Nephron (organoid): ENCODE measurements around the gene PPP4R2.

ENCODE experiments used
- H3K27ac Mint-ChIP-seq, 3 experiments: 2 replicates each; pipeline ENCODE4 v1.8.0; 2020; ENCODE audit warnings: mixed read lengths in 3 of 3, mild to moderate bottlenecking in 2 of 3, moderate library complexity in 1 of 3
- H3K27me3 Mint-ChIP-seq: 2 replicates; pipeline ENCODE4 v1.8.0; 2021; ENCODE audit warnings: low read depth, mild to moderate bottlenecking, moderate library complexity, mixed read lengths
- H3K36me3 Mint-ChIP-seq: 2 replicates; pipeline ENCODE4 v1.8.0; 2020; ENCODE audit warnings: low read depth, mixed read lengths
- H3K4me1 Mint-ChIP-seq: 2 replicates; pipeline ENCODE4 v1.8.0; 2020; ENCODE audit warnings: mixed read lengths
- H3K4me3 Mint-ChIP-seq, 3 experiments: 2 replicates each; pipeline ENCODE4 v1.8.0; 2020; ENCODE audit warnings: mild to moderate bottlenecking in 3 of 3, mixed read lengths in 3 of 3, moderate library complexity in 2 of 3
- H3K9me3 Mint-ChIP-seq: 2 replicates; pipeline ENCODE4 v1.8.0; 2020; ENCODE audit warnings: mixed read lengths
- CTCF ChIP-seq, 3 experiments: fragments of 200-600 bp; sonication (generic); IDR thresholded peaks; one replicate each; pipeline ENCODE4 v1.5.0; 2021; ENCODE audit warnings: antibody characterized with exemption in 3 of 3; ENCODE audit not compliant: unreplicated experiment in 3 of 3

The PPP4R2 gene

DNA sequence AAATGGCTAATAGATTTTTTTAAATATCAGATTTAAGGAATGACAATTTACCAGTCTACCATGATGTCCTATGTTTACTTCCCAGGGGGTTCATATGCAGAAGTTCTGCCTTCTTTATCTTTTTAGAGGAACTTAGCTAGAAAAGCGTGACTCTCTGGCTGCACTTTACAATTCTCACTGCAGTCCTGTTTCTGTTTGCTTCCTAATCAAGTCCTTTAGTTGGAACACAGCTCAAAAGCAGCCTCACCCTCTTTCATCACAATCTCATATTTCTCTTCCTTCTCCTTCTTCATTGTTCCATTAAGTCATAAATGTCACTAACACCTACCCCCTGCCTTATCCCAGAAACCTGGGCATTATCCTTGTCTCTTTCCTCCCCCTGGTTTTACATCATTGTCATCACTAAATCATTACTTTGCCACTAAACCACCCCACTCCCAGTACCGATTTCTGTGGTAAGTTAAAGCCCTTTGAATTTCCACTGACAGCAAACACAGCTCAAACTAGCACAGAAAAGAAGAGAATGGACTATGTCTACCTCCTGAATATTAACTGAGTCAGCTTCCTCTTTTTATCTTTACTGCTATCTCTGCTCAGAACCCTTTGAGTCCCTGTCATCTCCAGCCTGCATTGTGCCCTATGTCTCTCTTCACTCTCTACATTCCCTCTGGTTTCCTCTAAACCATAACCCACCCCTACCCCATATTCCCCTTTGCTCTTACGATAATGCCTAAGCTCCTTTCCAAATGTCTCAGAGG, 13.8 kb upstream of the PPP4R2 start:
- H3K4me1 Mint-ChIP-seq, result no peaks in the 10 kb centered on the region
- no peak overlapping the region for H3K4me3 Mint-ChIP-seq
- H3K36me3 Mint-ChIP-seq, result peaks cover 21% of the 10 kb centered on the region
- no peak for TF ChIP-seq CTCF (IDR thresholded peaks at IDR 0.05; ENCODE audit: unreplicated experiment in 3 of 3)
- H3K27ac Mint-ChIP-seq, result no peak overlapping the region
- H3K9me3 Mint-ChIP-seq, result peaks cover 13% of the 10 kb centered on the region
- H3K27me3 Mint-ChIP-seq, result no peaks in the 10 kb centered on the region

GRCh38 chr3:72985576-72985975, 11.0 kb upstream of the PPP4R2 start:
- peaks cover 13% of the 10 kb centered on the region for H3K36me3 Mint-ChIP-seq
- no peaks in the 10 kb centered on the region for H3K4me1 Mint-ChIP-seq
- no peaks in the 10 kb centered on the region for H3K27me3 Mint-ChIP-seq
- H3K9me3 Mint-ChIP-seq, result peaks cover 13% of the 10 kb centered on the region
- no peak overlapping the region for H3K4me3 Mint-ChIP-seq
- TF ChIP-seq CTCF (IDR thresholded peaks at IDR 0.05; ENCODE audit: unreplicated experiment in 3 of 3), result no peak
- H3K27ac Mint-ChIP-seq, result no peak overlapping the region

GRCh38 chr3:72990701-72991395, 5.8 kb upstream of the PPP4R2 start:
- Mint-ChIP-seq H3K27ac (no peak overlapping the region), H3K4me1 (peaks cover 5% of the 10 kb centered on the region), H3K9me3 (peaks cover 4% of the 10 kb centered on the region), H3K36me3 (peaks cover 4% of the 10 kb centered on the region), H3K27me3 (no peaks in the 10 kb centered on the region), H3K4me3 (no peak overlapping the region)
- no peak for TF ChIP-seq CTCF (IDR thresholded peaks at IDR 0.05; ENCODE audit: unreplicated experiment in 3 of 3)

DNA sequence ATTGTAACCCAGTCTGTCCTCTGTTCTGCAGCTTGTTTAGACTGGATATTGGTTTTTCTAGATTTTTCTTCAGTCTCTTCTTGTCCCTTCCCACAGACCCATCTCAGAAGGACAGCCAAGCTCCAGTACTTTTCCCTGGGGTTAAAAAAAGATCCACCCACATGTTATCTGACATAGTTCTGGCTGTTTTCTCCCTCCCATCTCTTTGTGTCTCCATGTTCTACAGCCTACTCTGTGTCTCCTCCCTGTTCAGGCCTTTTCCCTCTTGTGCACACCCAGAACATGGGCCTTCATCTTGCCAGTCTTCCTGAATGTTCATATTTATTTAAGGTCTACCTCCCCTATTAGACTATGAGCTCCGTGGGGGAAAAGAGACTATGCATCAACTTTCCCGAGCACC, 5.1 kb upstream of the PPP4R2 start:
- no peak for TF ChIP-seq CTCF (IDR thresholded peaks at IDR 0.05; ENCODE audit: unreplicated experiment in 3 of 3)
- H3K9me3 Mint-ChIP-seq, result no peaks in the 10 kb centered on the region
- H3K27ac Mint-ChIP-seq, result no peak overlapping the region
- no peaks in the 10 kb centered on the region for H3K36me3 Mint-ChIP-seq
- no peak overlapping the region for H3K4me3 Mint-ChIP-seq
- H3K4me1 Mint-ChIP-seq, result peaks cover 5% of the 10 kb centered on the region
- H3K27me3 Mint-ChIP-seq, result peaks cover 3% of the 10 kb centered on the region

DNA sequence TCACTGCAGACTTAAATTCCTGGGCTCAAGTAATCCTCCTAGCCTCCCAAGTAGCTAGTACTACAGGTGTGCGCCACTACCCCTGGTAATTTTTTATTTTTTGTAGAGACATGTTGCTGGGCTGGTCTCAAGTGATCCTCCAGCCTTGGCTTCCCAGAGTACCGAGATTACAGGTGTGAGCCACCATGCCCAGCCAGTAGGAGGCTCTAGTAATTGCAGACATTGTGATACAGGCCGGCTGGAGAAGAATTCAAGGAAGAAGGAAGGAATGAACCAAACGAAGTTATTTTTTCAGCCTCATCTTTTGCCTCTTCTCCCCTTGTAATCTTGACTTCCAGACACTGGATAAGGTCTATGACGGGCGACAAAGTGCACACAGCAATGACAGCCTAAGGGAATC, 3.2 kb upstream of the PPP4R2 start:
- no peak for TF ChIP-seq CTCF (IDR thresholded peaks at IDR 0.05; ENCODE audit: unreplicated experiment in 3 of 3)
- Mint-ChIP-seq H3K36me3 (peaks cover 5% of the 10 kb centered on the region), H3K9me3 (no peaks in the 10 kb centered on the region), H3K27me3 (peaks cover 3% of the 10 kb centered on the region), H3K4me1 (peaks cover 12% of the 10 kb centered on the region), H3K4me3 (peak overlapping the region; percentile 26 to 77 (median 66)), H3K27ac (peak overlapping the region in 1 of 3 experiments; percentile 11)
